CD14-positive monocyte (primary cell): ENCODE results near the gene FOCAD. TPM values are rescaled to one million over a fixed set of nuclear protein-coding genes. Genes with fewer than 3 reads are reported as not detected.

Experiments used
- DNase-seq, 3 donors: peaks; one replicate each; pipeline ENCODE4 v3.0.0-alpha.2; 2011 to 2022
- H2AFZ ChIP-seq: 2 replicates; pipeline ENCODE4 v1.6.0; 2012; ENCODE audit warnings: mild to moderate bottlenecking, low read depth, low read length, inconsistent platforms; ENCODE audit not compliant: insufficient read depth, poor library complexity, severe bottlenecking
- H3K27ac ChIP-seq, 2 donors: 1 replicate in 1 of 2; 2 replicates in 1 of 2; pipeline ENCODE4 v1.5.1; 2012 to 2013; ENCODE audit warnings: low read length in 2 of 2, control low read depth in 1 of 2, inconsistent platforms in 1 of 2, low read depth in 1 of 2, mild to moderate bottlenecking in 1 of 2
- H3K27me3 ChIP-seq, 2 donors: one replicate each; pipeline versions ENCODE4 v1.6.0 to v1.6.1; 2011 to 2013; ENCODE audit warnings: low read length in 2 of 2; ENCODE audit not compliant: control insufficient read depth in 2 of 2, insufficient read depth in 2 of 2
- H3K36me3 ChIP-seq, 2 donors: replicated peaks in 1 of 2; 1 replicate in 1 of 2; 2 replicates in 1 of 2; pipeline versions ENCODE4 v1.5.1 to v1.6.1; 2012 to 2013; ENCODE audit warnings: low read length in 2 of 2, control low read depth in 1 of 2, inconsistent platforms in 1 of 2, mild to moderate bottlenecking in 1 of 2; ENCODE audit not compliant: insufficient read depth in 2 of 2, control insufficient read depth in 1 of 2
- H3K4me1 ChIP-seq, 2 donors: 1 replicate in 1 of 2; 2 replicates in 1 of 2; pipeline versions ENCODE4 v1.5.1 to v1.6.1; 2012 to 2013; ENCODE audit warnings: low read length in 2 of 2, control low read depth in 1 of 2, inconsistent platforms in 1 of 2, mild to moderate bottlenecking in 1 of 2, moderate library complexity in 1 of 2; ENCODE audit not compliant: insufficient read depth in 2 of 2, control insufficient read depth in 1 of 2
- H3K4me2 ChIP-seq: replicated peaks from 2 replicates; pipeline ENCODE3; 2012; ENCODE audit warnings: low read length, moderate library complexity, mild to moderate bottlenecking; ENCODE audit not compliant: poor library complexity, severe bottlenecking; ENCODE audit errors: extremely low read depth
- H3K4me3 ChIP-seq, 3 experiments: fragments of 200-600 bp in 1 of 3; sonication (generic) in 1 of 3; replicated peaks in 1 of 3; 1 replicate in 2 of 3; 2 replicates in 1 of 3; pipeline ENCODE4 v1.5.1; 2011 to 2013; ENCODE audit warnings: low read length in 3 of 3, mild to moderate bottlenecking in 3 of 3, control low read depth in 2 of 3, low read depth in 2 of 3, inconsistent platforms in 1 of 3, moderate library complexity in 1 of 3
- H3K79me2 ChIP-seq: 2 replicates; pipeline ENCODE4 v1.6.0; 2012; ENCODE audit warnings: mild to moderate bottlenecking, control low read depth, inconsistent platforms, low read length, moderate library complexity; ENCODE audit not compliant: insufficient read depth
- H3K9ac ChIP-seq: 2 replicates; pipeline ENCODE4 v1.6.0; 2017; ENCODE audit warnings: low read length, mild to moderate bottlenecking; ENCODE audit not compliant: insufficient read depth, poor library complexity, severe bottlenecking
- H3K9me3 ChIP-seq, 2 donors: replicated peaks in 1 of 2; 1 replicate in 1 of 2; 2 replicates in 1 of 2; pipeline versions ENCODE4 v1.5.1 to v1.6.1; 2012 to 2013; ENCODE audit warnings: low read length in 2 of 2, control low read depth in 1 of 2; ENCODE audit not compliant: control insufficient read depth in 1 of 2, insufficient read depth in 1 of 2
- H4K20me1 ChIP-seq: 2 replicates; pipeline ENCODE4 v1.6.0; 2012; ENCODE audit warnings: mild to moderate bottlenecking, low read length, control low read depth, moderate library complexity; ENCODE audit not compliant: insufficient read depth
- H3K27ac Mint-ChIP-seq, 7 donors: one replicate each; pipeline ENCODE4 v1.8.0; 2020; ENCODE audit warnings: mild to moderate bottlenecking in 7 of 7, mixed read lengths in 7 of 7, moderate library complexity in 6 of 7, inconsistent platforms in 2 of 7
- H3K27me3 Mint-ChIP-seq, 3 donors: one replicate each; pipeline ENCODE4 v1.8.0; 2021 to 2022; ENCODE audit warnings: low read depth in 3 of 3, mild to moderate bottlenecking in 3 of 3, mixed read lengths in 3 of 3, moderate library complexity in 3 of 3, inconsistent platforms in 1 of 3
- H3K36me3 Mint-ChIP-seq, 2 donors: one replicate each; pipeline ENCODE4 v1.8.0; 2020; ENCODE audit warnings: mixed read lengths in 2 of 2, inconsistent platforms in 1 of 2, mild to moderate bottlenecking in 1 of 2
- H3K4me1 Mint-ChIP-seq: one replicate; pipeline ENCODE4 v1.8.0; 2020; ENCODE audit warnings: mild to moderate bottlenecking, mixed read lengths
- H3K4me3 Mint-ChIP-seq, 2 donors: one replicate each; pipeline ENCODE4 v1.8.0; 2020; ENCODE audit warnings: mild to moderate bottlenecking in 2 of 2, mixed read lengths in 2 of 2, moderate library complexity in 1 of 2
- H3K9me3 Mint-ChIP-seq, 7 donors: one replicate each; pipeline ENCODE4 v1.8.0; 2020 to 2022; ENCODE audit warnings: mixed read lengths in 7 of 7, mild to moderate bottlenecking in 6 of 7, moderate library complexity in 6 of 7, inconsistent platforms in 2 of 7
- CTCF ChIP-seq: fragments of 200-600 bp; IDR thresholded peaks from one replicate; pipeline ENCODE4 v1.8.0; 2022; ENCODE audit warnings: antibody characterized with exemption, mild to moderate bottlenecking
- WGBS: methylation state at CpG from one replicate; pipeline ENCODE4 v1.1.5; 2013; ENCODE audit warnings: missing lambda C conversion rate; ENCODE audit not compliant: insufficient coverage; 5-methylcytosine and 5-hydroxymethylcytosine counted together
- intact Hi-C, 2 donors: fragments of 100-400 bp; cut with micrococcal nuclease; formaldehyde crosslinking; loops; one replicate each; pipeline versions ENCODE4 v1.15.0 to v1.15.1; 2023
- polyA plus RNA-seq, 3 donors: library from polyadenylated mRNA; depleted of rRNA in 1 of 3; unstranded in 2 of 3; stranded (reverse) in 1 of 3; fragments of 300-500 nt in 2 of 3; fragments of >200 nt in 1 of 3; fragmentation: Illumina TruSeq in 2 of 3; gene quantifications; 1 replicate in 2 of 3; 2 replicates in 1 of 3; pipeline ENCODE4 v1.2.3, GENCODE V29; 2012 to 2021

The FOCAD gene
- polyA plus RNA-seq, 3 donors, result 4.9 to 6.3 (median 5.1) TPM

- no peak overlapping the region for H2AFZ ChIP-seq
- H3K79me2 ChIP-seq, result no peaks in the 10 kb centered on the region
- Mint-ChIP-seq H3K27me3 (peaks cover 0 to 3% (median 0%) of the 10 kb centered on the region in 3 donors), H3K4me1 (peaks cover 26% of the 10 kb centered on the region), H3K36me3 (peaks cover 27 to 37% of the 10 kb centered on the region in 2 donors), H3K4me3 (no peak overlapping the region), H3K27ac (no peak overlapping the region), H3K9me3 (peaks cover 0 to 5% (median 0%) of the 10 kb centered on the region in 7 donors)
- H3K4me3 ChIP-seq, result no peak overlapping the region
- H3K9me3 ChIP-seq, result no peaks in the 10 kb centered on the region
- intact Hi-C loops, result no loop called here
- no peak for DNase-seq
- WGBS, result 93% methylated on average over 2 of the region's 2 CpGs
- peaks cover 2 to 30% of the 10 kb centered on the region in 2 donors for H3K36me3 ChIP-seq
- H4K20me1 ChIP-seq, result no peaks in the 10 kb centered on the region
- no peak for TF ChIP-seq CTCF
- H3K4me2 ChIP-seq, result no peak overlapping the region
- H3K4me1 ChIP-seq, result peaks cover 14 to 28% of the 10 kb centered on the region in 2 donors
- no peak overlapping the region for H3K27ac ChIP-seq
- no peaks in the 10 kb centered on the region for H3K27me3 ChIP-seq
- H3K9ac ChIP-seq, result no peak overlapping the region
Observed at GRCh38 chr9:20996809-20997208, 312.8 kb downstream of the FOCAD start.

GRCh38 chr9:20997503-20998076 is 313.5 kb downstream of the FOCAD start:
- H3K9ac ChIP-seq, result no peak overlapping the region
- no peaks in the 10 kb centered on the region for H3K27me3 ChIP-seq
- no peak overlapping the region for H3K27ac ChIP-seq
- no peak overlapping the region for H2AFZ ChIP-seq
- no peak overlapping the region for H3K4me2 ChIP-seq
- H3K9me3 ChIP-seq, result no peaks in the 10 kb centered on the region
- Mint-ChIP-seq H3K4me1 (peaks cover 31% of the 10 kb centered on the region), H3K4me3 (no peak overlapping the region), H3K27me3 (peaks cover 0 to 3% (median 0%) of the 10 kb centered on the region in 3 donors), H3K36me3 (peaks cover 33 to 44% of the 10 kb centered on the region in 2 donors), H3K27ac (peak overlapping the region in 3 of 7 donors; percentile 3 to 80 (median 58)), H3K9me3 (peaks cover 0 to 5% (median 0%) of the 10 kb centered on the region in 7 donors)
- intact Hi-C loops, result no loop called here
- peaks cover 2 to 37% of the 10 kb centered on the region in 2 donors for H3K36me3 ChIP-seq
- no peaks in the 10 kb centered on the region for H3K79me2 ChIP-seq
- no peak for TF ChIP-seq CTCF
- DNase-seq, result peak in 2 of 3 donors; percentile 10 to 11
- no CpG with 5 or more reads among the region's 2 CpGs for WGBS
- H3K4me1 ChIP-seq, result peaks cover 14 to 24% of the 10 kb centered on the region in 2 donors
- H3K4me3 ChIP-seq, result no peak overlapping the region
- H4K20me1 ChIP-seq, result no peaks in the 10 kb centered on the region
